OCI-LY3 (cell line): ENCODE measurements around the gene DDX5.

Experiments used
- CTCF ChIP-seq: fragments of 200-600, 300-600 bp; sonication (generic); IDR thresholded peaks from 2 replicates; pipeline ENCODE4 v1.5.1; 2014; ENCODE audit warnings: antibody characterized with exemption, low read length, low read depth
- EZH2phosphoT487 ChIP-seq: fragments of 200-600 bp; shearing (Covaris generic); IDR thresholded peaks from 2 replicates; pipeline ENCODE4 v1.6.1; 2018; ENCODE audit warnings: antibody characterized with exemption, mixed run types, low read depth

GRCh38 chr17:64544742-64545141 lies 38.7 kb upstream of the DDX5 start:
- TF ChIP-seq CTCF (no peak), EZH2phosphoT487 (no peak)
